Stimulated activated CD4-positive, alpha-beta T cell treated with anti-CD3 and anti-CD28 coated beads, Interleukin-4, amount 100 ng/mL, for 48 hours (primary cell): ENCODE results near the gene PKD1.
"Not testable (repeated sequence)": the region's sequence is repeated elsewhere in the genome, so short reads cannot be mapped to it uniquely, and the experiment has no call there.

Source experiments
- DNase-seq, 2 donors: peaks; one replicate each; pipeline ENCODE4 v3.0.0-alpha.2; 2020; ENCODE audit warnings: low read depth in 2 of 2

Gene PKD1

DNA sequence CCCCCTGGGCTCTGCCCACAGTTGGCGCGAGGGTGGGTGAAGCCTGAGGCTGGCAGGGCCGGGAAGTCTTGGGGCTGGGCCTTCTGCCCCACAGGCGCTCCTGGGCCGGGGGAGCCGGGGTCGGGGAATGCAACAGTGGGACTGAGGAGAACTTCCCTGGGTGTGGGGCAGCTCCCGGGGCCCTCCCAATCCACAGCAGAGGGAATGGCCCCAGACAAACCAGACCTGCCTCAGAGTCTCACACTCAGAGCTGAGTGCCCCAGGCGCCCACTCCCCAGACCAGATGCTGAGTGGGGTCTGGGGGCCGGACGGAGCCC, 11.4 kb downstream of the PKD1 start:
- not testable (repeated sequence) for DNase-seq

GRCh38 chr16:2123706-2124376, 11.9 kb downstream of the PKD1 start:
- not testable (repeated sequence) for DNase-seq

DNA sequence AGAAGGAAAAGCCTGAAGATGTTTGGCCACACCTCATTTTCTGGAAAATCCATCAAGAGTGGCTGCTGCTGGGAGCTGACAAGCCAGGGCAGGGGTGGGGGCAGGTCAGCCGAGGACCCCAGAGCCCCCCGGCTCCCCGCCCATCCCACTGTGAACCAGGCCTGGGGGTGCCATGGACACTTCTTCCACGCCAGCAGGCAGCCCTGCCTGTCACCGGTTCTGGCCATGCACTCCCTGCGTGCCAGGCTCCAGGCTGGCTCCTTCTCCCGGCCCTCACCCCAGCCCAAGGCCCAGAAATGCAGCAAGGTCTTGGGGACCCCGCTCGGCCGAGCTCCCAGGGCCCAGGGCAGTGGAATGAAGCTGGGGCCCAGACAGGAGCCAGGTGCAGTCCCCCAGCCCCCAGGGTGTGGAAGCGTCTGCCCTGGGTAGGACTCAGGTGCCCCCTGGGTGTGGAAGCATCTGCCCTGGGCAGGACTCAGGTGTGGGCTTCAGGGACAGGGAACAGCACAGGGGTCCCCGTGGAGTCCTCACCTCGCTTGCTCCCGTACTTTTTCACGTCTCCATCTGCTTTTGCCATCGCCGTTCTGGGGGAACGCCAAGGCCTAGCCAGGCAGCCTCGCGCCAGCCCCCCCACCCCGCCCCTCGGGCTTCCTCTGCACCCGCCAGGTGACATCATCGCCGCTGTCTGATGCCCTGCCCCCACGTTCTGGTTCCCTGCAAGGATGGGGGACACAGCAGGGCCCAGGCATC, 12.6 kb downstream of the PKD1 start:
- DNase-seq: not testable (repeated sequence)

DNA sequence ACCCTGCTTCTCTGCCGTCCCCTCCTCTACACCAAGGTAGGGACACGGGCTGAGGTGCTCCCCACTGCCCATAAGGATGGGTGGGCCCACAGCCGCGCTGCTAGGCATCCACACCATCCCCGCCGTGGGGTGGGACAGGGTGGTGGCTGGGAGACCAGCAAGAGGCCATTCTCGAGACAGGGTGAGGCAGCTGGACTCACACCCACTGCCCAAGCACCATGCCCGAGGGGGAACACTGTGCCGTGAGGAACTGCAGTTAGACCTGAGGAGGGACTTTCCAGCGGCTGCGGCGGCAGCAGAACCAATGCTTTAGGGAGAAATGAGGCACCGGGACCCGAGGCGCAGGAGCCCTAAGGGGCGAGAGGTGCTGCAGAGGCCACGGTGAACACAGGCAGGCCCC, 13.3 kb downstream of the PKD1 start:
- DNase-seq: no peak

DNA sequence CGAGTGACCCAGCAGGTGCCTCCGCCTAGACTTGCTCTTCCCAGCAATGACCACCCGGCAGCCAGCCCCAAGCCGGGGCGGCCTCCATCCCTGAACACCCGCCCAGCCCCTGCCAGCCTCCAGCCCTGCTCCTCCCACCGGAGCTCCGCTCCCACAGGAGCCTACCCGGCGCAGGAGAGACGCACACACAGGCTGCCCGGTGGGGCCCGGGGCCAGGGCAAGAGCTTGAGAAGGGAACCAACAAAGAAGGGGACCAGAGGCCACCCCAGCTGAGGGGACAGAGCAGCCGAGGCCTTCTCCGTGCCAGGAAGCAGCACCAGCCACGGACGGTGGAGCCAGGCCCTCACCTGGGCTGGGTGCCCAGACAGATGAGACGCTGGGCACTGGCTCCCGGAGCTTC, 13.8 kb downstream of the PKD1 start:
- no peak for DNase-seq

DNA sequence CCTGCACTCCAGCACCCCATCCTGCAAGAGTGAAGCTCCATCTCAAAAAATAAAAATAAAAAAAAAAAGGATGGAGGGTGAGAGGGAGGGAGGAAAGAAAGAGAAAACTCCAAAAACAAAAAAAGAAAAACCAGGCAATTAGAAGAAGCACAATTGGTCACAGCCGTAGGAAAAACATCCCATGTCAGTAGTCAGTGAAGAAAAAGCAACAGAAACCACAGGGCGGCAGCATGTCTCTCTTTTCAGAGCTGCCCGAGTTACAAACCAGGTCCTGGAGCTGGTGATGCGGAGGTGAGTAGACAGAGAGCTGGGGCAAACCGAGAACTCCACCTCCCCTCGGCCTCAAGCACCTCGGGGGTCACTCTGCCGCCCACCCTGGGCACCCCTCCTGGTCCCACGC, 14.4 kb downstream of the PKD1 start:
- DNase-seq: not testable (repeated sequence)

DNA sequence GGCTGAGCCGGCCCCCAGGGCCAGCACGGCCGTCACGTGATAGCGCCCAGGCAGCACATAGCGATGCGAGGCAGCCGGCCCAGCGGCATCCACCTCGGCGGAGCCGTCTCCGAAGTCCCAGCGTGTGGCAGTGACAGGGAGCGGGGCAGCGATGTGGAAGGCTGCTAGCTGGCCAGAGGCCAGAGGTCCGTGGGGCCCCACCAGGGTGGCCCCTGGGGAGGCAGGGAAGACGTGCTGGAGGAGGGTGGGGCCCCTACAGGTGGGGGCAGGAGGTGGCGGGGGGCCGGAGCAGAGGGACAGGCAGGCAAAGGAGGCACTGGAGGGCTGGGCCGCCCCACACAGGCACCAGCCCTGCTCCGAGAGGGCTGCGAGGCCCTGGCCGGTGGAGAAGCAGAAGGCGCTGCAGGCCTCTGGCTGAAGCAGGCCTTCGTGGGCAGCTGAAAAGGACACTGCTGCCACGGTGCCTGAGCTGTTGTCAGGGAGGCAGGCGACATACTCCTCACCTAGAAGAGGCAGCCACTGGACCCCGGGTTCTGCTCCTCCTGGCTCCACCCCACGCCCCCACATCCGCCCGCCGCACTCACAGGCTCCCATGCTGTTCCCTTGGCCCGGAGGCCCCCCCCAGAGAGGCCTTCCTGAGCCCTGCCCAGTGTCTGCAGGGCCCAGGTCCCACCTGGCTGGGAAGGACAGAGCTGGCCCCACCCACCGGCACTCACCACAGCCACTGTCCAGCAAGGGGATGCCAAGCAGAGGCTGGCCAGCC, 17.6 kb downstream of the PKD1 start:
- DNase-seq: not testable (repeated sequence)

DNA sequence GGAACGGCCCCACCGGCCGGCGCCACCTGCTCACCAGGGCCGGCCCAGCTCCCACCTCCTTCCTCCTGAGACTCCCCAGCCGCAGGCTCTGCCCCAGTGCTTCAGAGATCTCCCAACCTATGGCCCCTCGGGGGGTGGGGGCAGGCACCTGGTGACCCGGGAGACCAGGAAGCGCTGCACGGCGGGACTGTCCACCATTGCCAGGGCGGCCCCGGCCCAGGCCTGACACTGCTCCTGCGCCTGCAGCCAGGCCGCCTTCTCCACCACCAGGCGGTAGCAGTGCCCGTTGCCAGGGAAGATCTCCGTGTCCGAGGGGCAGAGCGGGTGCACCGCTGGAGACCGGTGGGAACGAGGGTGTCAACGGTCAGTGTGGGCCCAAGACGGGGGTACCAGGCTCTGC, 18.4 kb downstream of the PKD1 start:
- not testable (repeated sequence) for DNase-seq

GRCh38 chr16:2116428-2116827, 19.3 kb downstream of the PKD1 start:
- not testable (repeated sequence) for DNase-seq

DNA sequence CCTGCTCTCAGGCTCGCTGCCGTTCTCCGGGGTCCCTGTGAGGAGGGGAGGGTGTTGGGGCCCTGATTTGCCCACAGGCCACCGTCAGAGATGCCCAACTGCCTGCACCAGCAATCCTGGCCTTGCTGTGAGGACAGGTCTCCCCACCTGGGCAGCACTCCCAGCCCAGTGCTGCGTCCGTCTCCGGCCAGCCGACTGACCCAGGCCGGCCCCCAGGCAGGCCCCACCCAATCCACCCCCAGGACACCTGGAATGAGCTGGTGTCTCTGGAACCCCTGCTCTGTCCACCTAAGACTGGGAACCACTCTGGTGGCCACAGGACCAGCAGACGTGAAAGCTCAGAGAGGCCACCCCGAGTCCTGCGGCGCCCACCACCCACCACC, 20.1 kb downstream of the PKD1 start:
- DNase-seq: no peak

DNA sequence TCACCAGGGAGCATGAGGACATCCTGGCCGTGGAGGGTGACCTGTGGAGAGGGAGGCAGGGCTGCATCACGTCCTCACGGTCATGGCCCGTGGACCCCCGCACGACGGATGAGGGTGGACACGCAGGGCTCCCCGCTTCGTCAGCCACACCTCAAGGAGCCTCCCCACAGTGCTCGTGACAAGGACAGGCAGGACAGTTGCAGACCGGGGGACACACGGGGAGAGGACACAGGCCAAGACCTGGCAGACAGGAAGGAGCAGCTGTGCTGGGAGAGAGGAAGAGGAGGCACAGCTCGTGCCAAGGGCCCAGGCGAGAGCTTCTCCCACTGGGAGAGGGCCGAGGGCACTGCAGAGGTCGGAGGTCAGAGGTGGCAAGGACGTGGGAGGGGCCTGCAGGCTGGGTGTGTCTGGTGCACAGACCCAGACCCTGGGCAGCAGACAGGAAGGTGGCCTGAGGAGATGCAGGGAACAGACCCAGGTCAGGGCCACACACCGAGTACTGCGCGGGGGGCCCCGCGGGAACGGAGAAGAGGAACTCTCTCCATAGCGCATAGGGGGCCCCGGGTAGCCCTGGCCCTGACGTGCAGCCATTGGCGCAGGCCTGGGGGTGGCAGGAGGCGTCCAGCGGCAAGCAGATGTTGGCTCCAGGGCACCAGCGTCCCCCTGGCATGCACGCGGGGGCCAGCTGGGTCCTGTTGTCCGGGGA, 20.7 kb downstream of the PKD1 start:
- not testable (repeated sequence) for DNase-seq

- not testable (repeated sequence) for DNase-seq
Observed at GRCh38 chr16:2114225-2114624, 21.5 kb downstream of the PKD1 start.

- not testable (repeated sequence) for DNase-seq
Observed at GRCh38 chr16:2112539-2113106, 23.1 kb downstream of the PKD1 start.

GRCh38 chr16:2111412-2112335, 24.0 kb downstream of the PKD1 start:
- DNase-seq: not testable (repeated sequence)

DNA sequence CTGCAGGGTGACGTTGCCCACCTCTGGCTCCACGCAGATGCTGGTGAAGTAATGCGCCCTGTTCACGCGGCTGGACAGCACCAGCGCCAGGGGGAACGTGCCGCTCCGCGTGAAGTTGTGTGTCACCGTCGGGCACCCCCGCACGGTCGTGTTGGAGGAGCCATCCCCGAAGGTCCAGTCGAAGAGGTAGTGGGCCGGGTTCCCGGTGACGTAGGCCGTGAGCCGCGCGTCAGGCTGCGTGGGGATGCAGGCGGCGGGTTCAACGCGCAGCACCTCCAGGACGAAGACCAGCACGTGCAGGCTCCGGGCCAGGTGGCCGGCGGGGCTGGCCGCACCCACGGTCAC, 24.7 kb downstream of the PKD1 start:
- DNase-seq: not testable (repeated sequence)

GRCh38 chr16:2110332-2111008, 25.2 kb downstream of the PKD1 start:
- not testable (repeated sequence) for DNase-seq

DNA sequence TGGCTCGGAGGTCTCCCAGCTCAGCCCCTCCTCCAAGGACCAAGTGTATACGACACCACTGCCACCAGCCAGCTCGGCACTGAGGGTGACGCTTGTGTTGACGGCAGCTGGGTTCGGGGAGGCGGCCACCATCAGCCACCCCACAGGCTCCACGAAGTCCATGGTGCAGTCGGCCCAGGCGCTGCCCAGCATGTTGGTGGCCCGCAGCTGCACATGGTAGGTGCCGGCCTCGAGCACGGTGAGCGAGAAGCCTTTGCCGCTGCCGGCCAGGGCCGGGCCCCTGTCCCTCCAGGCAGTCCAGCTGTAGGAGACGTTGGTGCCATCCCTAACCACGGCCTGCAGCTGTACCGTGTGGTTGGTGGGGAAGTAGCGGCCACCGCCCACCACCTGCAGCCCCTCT, 25.8 kb downstream of the PKD1 start:
- not testable (repeated sequence) for DNase-seq

GRCh38 chr16:2109271-2109580, 26.5 kb downstream of the PKD1 start:
- not testable (repeated sequence) for DNase-seq

DNA sequence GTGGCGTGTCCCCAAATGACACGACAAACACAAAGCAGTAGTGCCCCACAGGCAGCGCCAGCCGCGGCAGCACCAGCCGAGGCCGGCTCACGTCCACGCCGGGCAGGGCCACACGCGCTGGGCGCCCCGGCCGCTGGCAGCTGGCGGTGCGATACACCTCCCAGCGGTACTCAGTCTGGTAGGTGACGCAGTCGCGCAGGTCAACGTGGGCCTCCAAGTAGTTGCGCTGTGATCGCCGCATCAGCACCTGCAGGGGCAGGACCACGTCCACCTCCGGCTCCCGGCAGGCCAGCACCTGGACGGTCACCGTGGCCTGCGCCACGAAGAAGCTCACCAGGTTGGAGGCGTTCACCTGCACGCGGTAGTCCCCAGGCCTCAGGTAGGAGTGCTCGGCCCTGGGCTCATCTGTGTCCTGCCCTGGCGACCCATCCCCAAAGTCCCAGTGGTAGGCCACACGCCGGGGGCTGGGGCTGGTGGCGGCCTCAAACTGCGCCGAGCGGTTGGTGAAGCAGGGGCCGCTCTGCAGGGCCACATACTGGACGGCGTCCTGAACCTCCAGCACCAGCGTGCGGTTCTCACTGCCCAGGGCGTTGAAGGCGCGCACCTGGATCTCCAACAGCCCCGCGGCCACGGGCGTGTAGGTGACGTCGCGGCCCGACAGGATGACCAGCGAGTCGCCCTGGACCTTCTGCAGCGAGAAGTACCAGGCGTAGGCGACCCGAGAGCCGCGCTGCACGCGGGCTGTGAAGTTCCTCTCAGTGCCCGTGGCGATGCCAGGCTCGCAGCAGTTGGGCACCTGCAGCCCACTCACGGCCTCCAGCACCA, 27.0 kb downstream of the PKD1 start:
- not testable (repeated sequence) for DNase-seq

- not testable (repeated sequence) for DNase-seq
Observed at GRCh38 chr16:2107791-2108125, 27.9 kb downstream of the PKD1 start.
